ENCODE results near the gene SLC27A6. TPM values are rescaled to one million over a fixed set of nuclear protein-coding genes. Genes with fewer than 3 reads are reported as not detected.

SLC27A6 gene
- total and polyA plus RNA-seq, 4 experiments from 2014 or later: not detected

DNA sequence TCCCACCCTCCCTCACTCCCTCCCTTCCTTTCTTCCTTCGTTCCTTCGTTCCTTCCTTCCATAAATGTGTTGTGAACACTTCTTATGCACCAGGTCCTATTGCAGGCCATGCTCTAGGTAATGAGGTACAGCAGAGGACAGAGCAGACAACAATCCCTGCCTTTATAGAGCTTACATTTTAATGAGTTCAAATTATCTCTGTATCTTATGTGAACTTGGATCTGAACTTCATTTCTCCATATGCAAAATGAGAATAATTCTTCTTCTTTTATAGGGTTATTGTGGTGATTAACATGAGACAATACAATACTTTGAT, 37.2 kb downstream of the SLC27A6 start:
- Histone ChIP-seq H3K27ac (ENCODE audit: low read depth, low read length) (no peak overlapping the region), H3K4me1 (ENCODE audit: insufficient read depth, low read length) (no peaks in the 10 kb centered on the region), H3K4me3 (ENCODE audit: low read length in 2 of 2) (no peak overlapping the region), H3K9me3 (ENCODE audit: control insufficient read depth in 1 of 2, low read length in 2 of 2) (no peaks in the 10 kb centered on the region), H3K27me3 (ENCODE audit: insufficient read depth, low read length) (no peaks in the 10 kb centered on the region), H3K36me3 (ENCODE audit: insufficient read depth, low read length) (no peaks in the 10 kb centered on the region)
- ChIA-PET CTCF (ENCODE audit: partially characterized antibody) (no interaction called here), POLR2A (ENCODE audit: partially characterized antibody) (no interaction called here)
- intact Hi-C loops (cut with micrococcal nuclease): no loop called here
- Mint-ChIP-seq H3K4me3 (no peak overlapping the region), H3K27ac (peak overlapping the region in 1 of 7 donors; percentile 4), H3K4me1 (peaks cover 0 to 5% (median 1%) of the 10 kb centered on the region in 4 donors), H3K9me3 (no peaks in the 10 kb centered on the region), H3K27me3 (peaks cover 0 to 3% of the 10 kb centered on the region in 2 donors), H3K36me3 (no peaks in the 10 kb centered on the region)
- no peak for DNase-seq

DNA sequence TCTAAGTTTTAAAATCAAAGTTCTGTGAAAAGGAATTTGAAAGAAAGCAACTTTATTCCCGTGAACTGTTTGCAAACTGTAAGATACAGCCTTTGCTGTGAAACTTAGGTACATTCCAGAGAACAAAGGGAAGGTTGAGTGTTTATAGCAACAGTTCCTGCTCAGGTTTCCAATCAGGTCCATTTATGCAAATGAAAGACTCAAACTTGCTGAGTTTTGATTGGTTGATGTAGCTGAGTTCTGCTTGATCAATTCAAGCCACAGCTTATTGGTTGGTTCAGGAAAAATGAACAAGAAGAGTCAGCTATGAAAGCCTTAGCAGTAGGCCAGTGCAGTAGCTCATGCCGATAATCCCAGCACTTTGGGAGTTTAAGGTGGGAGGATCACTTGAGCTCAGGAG, 37.9 kb downstream of the SLC27A6 start:
- ChIA-PET POLR2A (ENCODE audit: partially characterized antibody) (no interaction called here), CTCF (ENCODE audit: partially characterized antibody) (no interaction called here)
- H3K4me3 Mint-ChIP-seq: no peak overlapping the region
- H3K9me3 ChIP-seq (ENCODE audit: control insufficient read depth in 1 of 2, low read length in 2 of 2): no peaks in the 10 kb centered on the region
- no peaks in the 10 kb centered on the region for H3K9me3 Mint-ChIP-seq
- peaks cover 0 to 5% (median 1%) of the 10 kb centered on the region in 4 donors for H3K4me1 Mint-ChIP-seq
- H3K4me3 ChIP-seq (ENCODE audit: low read length in 2 of 2): no peak overlapping the region
- no peak overlapping the region for H3K27ac Mint-ChIP-seq
- no peaks in the 10 kb centered on the region for H3K4me1 ChIP-seq (ENCODE audit: insufficient read depth, low read length)
- no peak overlapping the region for H3K27ac ChIP-seq (ENCODE audit: low read depth, low read length)
- H3K27me3 ChIP-seq (ENCODE audit: insufficient read depth, low read length): no peaks in the 10 kb centered on the region
- DNase-seq: no peak
- H3K36me3 Mint-ChIP-seq: no peaks in the 10 kb centered on the region
- H3K36me3 ChIP-seq (ENCODE audit: insufficient read depth, low read length): no peaks in the 10 kb centered on the region
- intact Hi-C loops (cut with micrococcal nuclease): no loop called here
- H3K27me3 Mint-ChIP-seq: peaks cover 0 to 3% of the 10 kb centered on the region in 2 donors

DNA sequence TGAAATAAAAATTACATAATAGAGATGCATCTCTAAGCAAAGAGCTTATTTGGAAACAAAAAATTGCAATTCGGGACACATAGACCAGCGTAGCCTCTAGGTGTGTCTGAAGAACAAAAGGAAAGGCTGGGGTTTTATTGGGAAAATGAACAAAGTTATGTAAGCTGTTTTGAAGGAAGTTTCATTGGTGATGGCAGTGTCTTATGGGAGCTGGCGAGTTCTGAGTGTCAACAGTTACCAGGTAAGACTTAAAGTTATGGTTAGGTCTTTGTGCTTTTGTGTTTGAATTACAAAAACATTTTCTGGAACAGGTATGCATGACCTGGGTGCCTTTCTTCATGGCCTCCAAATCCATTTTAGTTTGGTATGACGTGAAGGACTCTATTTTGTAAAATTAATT, 48.9 kb downstream of the SLC27A6 start:
- H3K36me3 Mint-ChIP-seq: no peaks in the 10 kb centered on the region
- Histone ChIP-seq H3K36me3 (ENCODE audit: insufficient read depth, low read length) (no peaks in the 10 kb centered on the region), H3K4me3 (ENCODE audit: low read length in 2 of 2) (no peak overlapping the region), H3K9me3 (ENCODE audit: control insufficient read depth in 1 of 2, low read length in 2 of 2) (no peaks in the 10 kb centered on the region), H3K4me1 (ENCODE audit: insufficient read depth, low read length) (no peaks in the 10 kb centered on the region), H3K27me3 (ENCODE audit: insufficient read depth, low read length) (no peaks in the 10 kb centered on the region), H3K27ac (ENCODE audit: low read depth, low read length) (no peak overlapping the region)
- H3K4me1 Mint-ChIP-seq: no peaks in the 10 kb centered on the region
- H3K4me3 Mint-ChIP-seq: no peak overlapping the region
- ChIA-PET CTCF (ENCODE audit: partially characterized antibody) (no interaction called here), POLR2A (ENCODE audit: partially characterized antibody) (no interaction called here)
- no peak for DNase-seq
- no peak overlapping the region for H3K27ac Mint-ChIP-seq
- intact Hi-C loops (cut with micrococcal nuclease): no loop called here
- H3K27me3 Mint-ChIP-seq: peaks cover 2 to 3% of the 10 kb centered on the region in 2 donors
- no peaks in the 10 kb centered on the region for H3K9me3 Mint-ChIP-seq

DNA sequence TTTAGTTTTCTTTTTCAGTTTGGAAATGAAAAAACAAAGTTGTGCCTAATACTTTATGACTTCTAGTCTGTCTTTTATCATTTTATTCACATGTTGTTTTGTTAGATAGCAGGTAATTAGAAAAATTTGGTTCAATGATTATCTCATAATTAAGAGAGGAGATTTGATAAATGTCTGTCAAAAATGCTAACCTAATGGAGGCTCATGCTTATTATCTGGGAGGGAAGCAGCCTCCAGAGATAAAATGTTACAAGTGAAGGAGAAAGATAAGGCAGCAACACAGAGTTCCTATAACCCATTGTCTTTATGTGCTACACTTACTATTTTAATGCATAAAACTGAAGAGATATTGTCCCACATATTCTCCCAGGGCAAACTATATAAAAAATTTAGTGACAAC, 53.5 kb downstream of the SLC27A6 start:
- no peaks in the 10 kb centered on the region for H3K27me3 ChIP-seq (ENCODE audit: insufficient read depth, low read length)
- intact Hi-C loops (cut with micrococcal nuclease): no loop called here
- Mint-ChIP-seq H3K27ac (no peak overlapping the region), H3K4me1 (no peaks in the 10 kb centered on the region), H3K36me3 (no peaks in the 10 kb centered on the region), H3K9me3 (no peaks in the 10 kb centered on the region), H3K4me3 (no peak overlapping the region), H3K27me3 (peaks cover 2 to 7% of the 10 kb centered on the region in 2 donors)
- H3K4me3 ChIP-seq (ENCODE audit: low read length in 2 of 2): no peak overlapping the region
- no peak for DNase-seq
- no peaks in the 10 kb centered on the region for H3K36me3 ChIP-seq (ENCODE audit: insufficient read depth, low read length)
- no peaks in the 10 kb centered on the region for H3K9me3 ChIP-seq (ENCODE audit: control insufficient read depth in 1 of 2, low read length in 2 of 2)
- ChIA-PET CTCF (ENCODE audit: partially characterized antibody) (no interaction called here), POLR2A (ENCODE audit: partially characterized antibody) (no interaction called here)
- H3K4me1 ChIP-seq (ENCODE audit: insufficient read depth, low read length): no peaks in the 10 kb centered on the region
- H3K27ac ChIP-seq (ENCODE audit: low read depth, low read length): no peak overlapping the region

DNA sequence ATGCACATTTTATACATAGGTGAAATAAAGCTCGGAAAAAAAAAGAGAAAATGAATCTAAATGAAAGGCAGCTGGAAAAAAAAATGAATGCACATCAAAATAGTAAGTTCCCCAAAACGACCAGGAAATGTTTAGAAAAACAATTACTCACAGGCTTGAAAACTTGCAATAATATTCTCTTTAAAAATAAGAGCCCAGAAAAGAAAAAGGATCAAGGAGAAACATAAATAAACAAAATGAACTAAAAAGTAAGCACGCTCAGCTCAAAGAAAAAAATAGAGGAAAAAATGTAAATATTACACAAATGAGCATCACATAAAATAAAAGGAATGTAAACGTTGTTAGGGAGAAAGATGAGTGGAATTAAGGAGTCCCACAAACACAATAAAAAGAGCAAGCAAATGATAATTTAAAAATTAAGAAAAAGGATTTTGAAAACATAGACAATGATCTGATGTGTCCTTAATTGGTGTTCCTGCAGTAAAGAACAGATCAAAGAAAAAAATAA, 54.2 kb downstream of the SLC27A6 start:
- Histone ChIP-seq H3K36me3 (ENCODE audit: insufficient read depth, low read length) (no peaks in the 10 kb centered on the region), H3K4me1 (ENCODE audit: insufficient read depth, low read length) (no peaks in the 10 kb centered on the region), H3K27me3 (ENCODE audit: insufficient read depth, low read length) (no peaks in the 10 kb centered on the region), H3K27ac (ENCODE audit: low read depth, low read length) (no peak overlapping the region), H3K9me3 (ENCODE audit: control insufficient read depth in 1 of 2, low read length in 2 of 2) (no peaks in the 10 kb centered on the region), H3K4me3 (ENCODE audit: low read length in 2 of 2) (no peak overlapping the region)
- peaks cover 2 to 7% of the 10 kb centered on the region in 2 donors for H3K27me3 Mint-ChIP-seq
- intact Hi-C loops (cut with micrococcal nuclease): no loop called here
- no peaks in the 10 kb centered on the region for H3K4me1 Mint-ChIP-seq
- no peak overlapping the region for H3K4me3 Mint-ChIP-seq
- ChIA-PET POLR2A (ENCODE audit: partially characterized antibody) (no interaction called here), CTCF (ENCODE audit: partially characterized antibody) (no interaction called here)
- H3K27ac Mint-ChIP-seq: no peak overlapping the region
- no peak for DNase-seq
- H3K36me3 Mint-ChIP-seq: no peaks in the 10 kb centered on the region
- H3K9me3 Mint-ChIP-seq: no peaks in the 10 kb centered on the region

DNA sequence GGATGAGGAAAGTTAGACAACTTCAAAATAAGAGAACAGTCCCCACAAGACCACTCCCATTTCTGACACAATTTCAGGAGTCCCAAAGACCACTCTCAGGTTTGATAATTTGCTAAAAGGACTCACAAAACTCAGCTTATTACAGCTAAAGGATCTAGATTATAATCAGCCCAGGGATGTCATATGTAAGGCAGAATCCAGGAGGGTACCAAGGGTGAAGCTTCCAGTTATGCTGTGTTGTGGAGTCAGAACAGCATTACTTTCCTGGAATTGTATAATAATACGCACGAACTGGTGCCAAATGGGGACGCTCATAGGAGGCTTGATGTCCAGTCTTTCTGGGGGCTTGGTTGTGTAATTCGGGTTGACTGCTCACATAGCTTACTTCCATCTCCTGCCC, 55.4 kb downstream of the SLC27A6 start:
- Mint-ChIP-seq H3K27me3 (peaks cover 4 to 7% of the 10 kb centered on the region in 2 donors), H3K4me1 (no peaks in the 10 kb centered on the region), H3K27ac (no peak overlapping the region), H3K4me3 (no peak overlapping the region), H3K9me3 (no peaks in the 10 kb centered on the region), H3K36me3 (no peaks in the 10 kb centered on the region)
- Histone ChIP-seq H3K27me3 (ENCODE audit: insufficient read depth, low read length) (no peaks in the 10 kb centered on the region), H3K9me3 (ENCODE audit: control insufficient read depth in 1 of 2, low read length in 2 of 2) (no peaks in the 10 kb centered on the region), H3K36me3 (ENCODE audit: insufficient read depth, low read length) (no peaks in the 10 kb centered on the region), H3K4me1 (ENCODE audit: insufficient read depth, low read length) (no peaks in the 10 kb centered on the region), H3K27ac (ENCODE audit: low read depth, low read length) (no peak overlapping the region), H3K4me3 (ENCODE audit: low read length in 2 of 2) (no peak overlapping the region)
- intact Hi-C loops (cut with micrococcal nuclease): no loop called here
- no peak for DNase-seq
- CTCF ChIA-PET (ENCODE audit: partially characterized antibody): no interaction called here
- POLR2A ChIA-PET (ENCODE audit: partially characterized antibody): no interaction called here

DNA sequence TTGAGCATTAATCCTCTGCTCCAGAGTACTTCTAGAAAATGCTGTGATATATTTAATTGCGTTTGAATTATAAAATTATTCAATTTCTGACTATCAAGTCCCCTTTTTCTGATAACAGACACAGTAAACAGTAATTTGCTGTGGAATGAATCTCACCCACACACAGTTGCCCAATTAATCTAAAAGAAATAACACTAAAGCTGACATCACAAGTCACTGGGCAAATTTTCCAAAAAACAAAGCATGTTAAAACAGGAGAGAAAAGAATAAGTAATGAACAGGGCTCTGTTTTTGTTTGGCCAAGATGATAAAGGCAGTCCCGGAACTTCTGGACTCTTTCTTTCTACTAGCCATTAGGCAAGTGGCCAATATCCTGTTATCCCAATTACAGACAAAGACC, 56.5 kb downstream of the SLC27A6 start:
- Mint-ChIP-seq H3K4me3 (no peak overlapping the region), H3K27ac (no peak overlapping the region), H3K36me3 (no peaks in the 10 kb centered on the region), H3K9me3 (no peaks in the 10 kb centered on the region), H3K27me3 (peaks cover 2 to 7% of the 10 kb centered on the region in 2 donors), H3K4me1 (no peaks in the 10 kb centered on the region)
- H3K4me1 ChIP-seq (ENCODE audit: insufficient read depth, low read length): no peaks in the 10 kb centered on the region
- ChIA-PET CTCF (ENCODE audit: partially characterized antibody) (no interaction called here), POLR2A (ENCODE audit: partially characterized antibody) (no interaction called here)
- no peaks in the 10 kb centered on the region for H3K9me3 ChIP-seq (ENCODE audit: control insufficient read depth in 1 of 2, low read length in 2 of 2)
- no peak for DNase-seq
- H3K4me3 ChIP-seq (ENCODE audit: low read length in 2 of 2): no peak overlapping the region
- H3K27me3 ChIP-seq (ENCODE audit: insufficient read depth, low read length): no peaks in the 10 kb centered on the region
- H3K36me3 ChIP-seq (ENCODE audit: insufficient read depth, low read length): no peaks in the 10 kb centered on the region
- no peak overlapping the region for H3K27ac ChIP-seq (ENCODE audit: low read depth, low read length)
- intact Hi-C loops (cut with micrococcal nuclease): no loop called here

DNA sequence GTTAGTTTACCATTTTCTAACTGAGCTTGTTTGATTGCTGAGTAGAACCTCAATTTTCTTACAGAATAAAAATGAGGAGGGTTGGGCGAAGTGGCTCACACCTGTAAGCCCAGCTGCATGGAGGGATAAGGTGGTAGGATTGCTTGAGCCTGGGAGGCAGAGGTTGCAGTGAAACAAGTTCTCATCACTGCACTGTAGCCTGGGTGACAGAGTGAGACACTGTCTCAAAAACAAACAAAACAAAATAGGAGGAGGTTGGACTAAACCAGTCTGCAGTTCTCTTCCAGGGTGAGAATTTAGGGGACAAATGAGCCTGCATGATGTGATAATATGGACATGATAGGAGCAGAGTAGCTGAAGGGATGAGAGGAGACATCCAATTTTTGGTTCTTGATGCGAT, 57.3 kb downstream of the SLC27A6 start:
- no peak overlapping the region for H3K27ac Mint-ChIP-seq
- H3K4me3 ChIP-seq (ENCODE audit: low read length in 2 of 2): no peak overlapping the region
- H3K36me3 Mint-ChIP-seq: no peaks in the 10 kb centered on the region
- no peaks in the 10 kb centered on the region for H3K36me3 ChIP-seq (ENCODE audit: insufficient read depth, low read length)
- H3K9me3 ChIP-seq (ENCODE audit: control insufficient read depth in 1 of 2, low read length in 2 of 2): no peaks in the 10 kb centered on the region
- no peak for DNase-seq
- H3K4me1 Mint-ChIP-seq: no peaks in the 10 kb centered on the region
- no peaks in the 10 kb centered on the region for H3K4me1 ChIP-seq (ENCODE audit: insufficient read depth, low read length)
- ChIA-PET POLR2A (ENCODE audit: partially characterized antibody) (no interaction called here), CTCF (ENCODE audit: partially characterized antibody) (no interaction called here)
- intact Hi-C loops (cut with micrococcal nuclease): no loop called here
- peaks cover 2 to 7% of the 10 kb centered on the region in 2 donors for H3K27me3 Mint-ChIP-seq
- H3K27ac ChIP-seq (ENCODE audit: low read depth, low read length): no peak overlapping the region
- H3K27me3 ChIP-seq (ENCODE audit: insufficient read depth, low read length): no peaks in the 10 kb centered on the region
- no peaks in the 10 kb centered on the region for H3K9me3 Mint-ChIP-seq
- H3K4me3 Mint-ChIP-seq: no peak overlapping the region
